GM19351 (cell line): ENCODE measurements around the gene DAP.

Experiments
- ATAC-seq: cut with Tn5 transposase; IDR thresholded peaks from one replicate; pipeline ENCODE4 v1.9.1; 2021; ENCODE audit warnings: mild to moderate bottlenecking, moderate library complexity; ENCODE audit not compliant: unreplicated experiment

The DAP gene

GRCh38 chr5:10695055-10695649, 65.9 kb downstream of the DAP start:
- peak; percentile 38 for ATAC-seq

GRCh38 chr5:10691826-10692785, 68.9 kb downstream of the DAP start:
- no peak for ATAC-seq

- no peak for ATAC-seq
These were observed 70.3 kb downstream of the DAP start for GRCh38 chr5:10690460-10691440.

- ATAC-seq, result peak; percentile 27
These were observed 71.5 kb downstream of the DAP start for GRCh38 chr5:10689391-10690081.

- ATAC-seq, result no peak
These were observed 72.3 kb downstream of the DAP start for GRCh38 chr5:10688651-10689171.

- no peak for ATAC-seq
These were observed 74.1 kb downstream of the DAP start for GRCh38 chr5:10686890-10687289.

- peak; percentile 75 for ATAC-seq
These were observed 75.9 kb downstream of the DAP start for GRCh38 chr5:10685115-10685521.

GRCh38 chr5:10684303-10685086, 76.5 kb downstream of the DAP start:
- ATAC-seq, result peak; percentile 72

GRCh38 chr5:10682801-10683525, 78.1 kb downstream of the DAP start:
- ATAC-seq, result no peak

GRCh38 chr5:10681731-10682679, 79.0 kb downstream of the DAP start:
- ATAC-seq, result no peak

GRCh38 chr5:10680876-10681481, 80.1 kb downstream of the DAP start:
- ATAC-seq, result no peak

GRCh38 chr5:10679336-10679988, 81.6 kb downstream of the DAP start:
- no peak for ATAC-seq

- ATAC-seq, result no peak
These were observed 82.8 kb downstream of the DAP start for GRCh38 chr5:10678244-10678643.

- ATAC-seq, result no peak
These were observed 83.5 kb downstream of the DAP start for GRCh38 chr5:10677533-10677932.

GRCh38 chr5:10676946-10677345, 84.1 kb downstream of the DAP start:
- no peak for ATAC-seq

GRCh38 chr5:10676224-10676623, 84.8 kb downstream of the DAP start:
- no peak for ATAC-seq
